ENCODE data around the gene CCL3. TPM values are rescaled to one million over a fixed set of nuclear protein-coding genes. Genes with fewer than 3 reads are reported as not detected.
"Not testable (repeated sequence)": the region's sequence is repeated elsewhere in the genome, so short reads cannot be mapped to it uniquely, and the experiment has no call there.

The CCL3 gene
- total RNA-seq, 1 donor: 0.36 TPM

GRCh38 chr17:36086791-36087190 lies 3.2 kb downstream of the CCL3 start:
- no peak overlapping the region for H2AFZ ChIP-seq (ENCODE audit: low read length)
- TF ChIP-seq, protein P1, sequence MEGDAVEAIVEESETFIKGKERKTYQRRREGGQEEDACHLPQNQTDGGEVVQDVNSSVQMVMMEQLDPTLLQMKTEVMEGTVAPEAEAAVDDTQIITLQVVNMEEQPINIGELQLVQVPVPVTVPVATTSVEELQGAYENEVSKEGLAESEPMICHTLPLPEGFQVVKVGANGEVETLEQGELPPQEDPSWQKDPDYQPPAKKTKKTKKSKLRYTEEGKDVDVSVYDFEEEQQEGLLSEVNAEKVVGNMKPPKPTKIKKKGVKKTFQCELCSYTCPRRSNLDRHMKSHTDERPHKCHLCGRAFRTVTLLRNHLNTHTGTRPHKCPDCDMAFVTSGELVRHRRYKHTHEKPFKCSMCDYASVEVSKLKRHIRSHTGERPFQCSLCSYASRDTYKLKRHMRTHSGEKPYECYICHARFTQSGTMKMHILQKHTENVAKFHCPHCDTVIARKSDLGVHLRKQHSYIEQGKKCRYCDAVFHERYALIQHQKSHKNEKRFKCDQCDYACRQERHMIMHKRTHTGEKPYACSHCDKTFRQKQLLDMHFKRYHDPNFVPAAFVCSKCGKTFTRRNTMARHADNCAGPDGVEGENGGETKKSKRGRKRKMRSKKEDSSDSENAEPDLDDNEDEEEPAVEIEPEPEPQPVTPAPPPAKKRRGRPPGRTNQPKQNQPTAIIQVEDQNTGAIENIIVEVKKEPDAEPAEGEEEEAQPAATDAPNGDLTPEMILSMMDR (IDR thresholded peaks at IDR 0.05; ENCODE audit: extremely low read depth, low read depth, low read length): no peak
- no peak for DNase-seq (ENCODE audit: insufficient read length, low spot score, missing footprints)
- H3K4me1 ChIP-seq (ENCODE audit: insufficient read depth, low read length): peaks cover 3% of the 10 kb centered on the region
- no peaks in the 10 kb centered on the region for H3K79me2 ChIP-seq (ENCODE audit: insufficient read depth, low read length)
- H4K20me1 ChIP-seq (ENCODE audit: insufficient read depth, low read length): no peaks in the 10 kb centered on the region
- no peaks in the 10 kb centered on the region for H3K9me3 ChIP-seq (ENCODE audit: low read depth, low read length)
- H3K4me3 ChIP-seq (ENCODE audit: insufficient read depth, low read length): no peak overlapping the region
- H3K27me3 ChIP-seq (ENCODE audit: insufficient read depth, low read length): no peaks in the 10 kb centered on the region
- no peaks in the 10 kb centered on the region for H3K36me3 ChIP-seq (ENCODE audit: insufficient read depth, low read length)
- no peak overlapping the region for H3K4me2 ChIP-seq (ENCODE audit: insufficient read depth, low read length)
- H3K27ac ChIP-seq (ENCODE audit: low read depth, low read length): no peak overlapping the region

DNA sequence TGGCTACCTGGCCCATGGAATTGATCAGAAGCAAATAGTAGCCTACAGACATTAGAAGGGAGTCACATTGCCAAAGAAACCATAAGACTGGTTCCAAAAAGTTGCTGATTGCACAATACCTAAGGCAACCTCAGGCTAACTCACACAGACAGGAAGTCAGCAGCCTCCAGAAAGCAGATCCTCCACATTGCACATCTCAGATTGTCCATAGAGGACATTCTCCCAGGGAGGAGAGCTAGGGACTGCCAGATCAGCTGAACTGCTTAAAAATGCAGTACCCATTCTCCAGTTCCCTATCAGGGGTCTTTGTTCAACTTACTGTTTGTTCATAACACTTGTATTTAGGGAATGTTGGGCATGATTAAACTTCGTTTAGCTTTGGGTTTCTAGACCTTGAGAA lies 4.2 kb downstream of the CCL3 start:
- Histone ChIP-seq H3K9me3 (ENCODE audit: low read depth, low read length) (no peaks in the 10 kb centered on the region), H3K4me2 (ENCODE audit: insufficient read depth, low read length) (no peak overlapping the region), H3K79me2 (ENCODE audit: insufficient read depth, low read length) (no peaks in the 10 kb centered on the region), H3K27me3 (ENCODE audit: insufficient read depth, low read length) (no peaks in the 10 kb centered on the region), H3K27ac (ENCODE audit: low read depth, low read length) (no peak overlapping the region), H4K20me1 (ENCODE audit: insufficient read depth, low read length) (no peaks in the 10 kb centered on the region), H2AFZ (ENCODE audit: low read length) (no peak overlapping the region), H3K36me3 (ENCODE audit: insufficient read depth, low read length) (no peaks in the 10 kb centered on the region), H3K4me1 (ENCODE audit: insufficient read depth, low read length) (peaks cover 3% of the 10 kb centered on the region), H3K4me3 (ENCODE audit: insufficient read depth, low read length) (no peak overlapping the region)
- TF ChIP-seq, protein P1 (IDR thresholded peaks at IDR 0.05; ENCODE audit: extremely low read depth, low read depth, low read length): no peak
- DNase-seq (ENCODE audit: insufficient read length, low spot score, missing footprints): no peak

GRCh38 chr17:36083691-36084090 lies 6.3 kb downstream of the CCL3 start:
- not testable (repeated sequence) for H3K36me3 ChIP-seq (ENCODE audit: insufficient read depth, low read length); H3K9me3 ChIP-seq (ENCODE audit: low read depth, low read length); H3K4me2 ChIP-seq (ENCODE audit: insufficient read depth, low read length); DNase-seq (ENCODE audit: insufficient read length, low spot score, missing footprints); H3K4me1 ChIP-seq (ENCODE audit: insufficient read depth, low read length); H3K79me2 ChIP-seq (ENCODE audit: insufficient read depth, low read length); H4K20me1 ChIP-seq (ENCODE audit: insufficient read depth, low read length); H3K27ac ChIP-seq (ENCODE audit: low read depth, low read length); H3K4me3 ChIP-seq (ENCODE audit: insufficient read depth, low read length); H3K27me3 ChIP-seq (ENCODE audit: insufficient read depth, low read length); H2AFZ ChIP-seq (ENCODE audit: low read length)

DNA sequence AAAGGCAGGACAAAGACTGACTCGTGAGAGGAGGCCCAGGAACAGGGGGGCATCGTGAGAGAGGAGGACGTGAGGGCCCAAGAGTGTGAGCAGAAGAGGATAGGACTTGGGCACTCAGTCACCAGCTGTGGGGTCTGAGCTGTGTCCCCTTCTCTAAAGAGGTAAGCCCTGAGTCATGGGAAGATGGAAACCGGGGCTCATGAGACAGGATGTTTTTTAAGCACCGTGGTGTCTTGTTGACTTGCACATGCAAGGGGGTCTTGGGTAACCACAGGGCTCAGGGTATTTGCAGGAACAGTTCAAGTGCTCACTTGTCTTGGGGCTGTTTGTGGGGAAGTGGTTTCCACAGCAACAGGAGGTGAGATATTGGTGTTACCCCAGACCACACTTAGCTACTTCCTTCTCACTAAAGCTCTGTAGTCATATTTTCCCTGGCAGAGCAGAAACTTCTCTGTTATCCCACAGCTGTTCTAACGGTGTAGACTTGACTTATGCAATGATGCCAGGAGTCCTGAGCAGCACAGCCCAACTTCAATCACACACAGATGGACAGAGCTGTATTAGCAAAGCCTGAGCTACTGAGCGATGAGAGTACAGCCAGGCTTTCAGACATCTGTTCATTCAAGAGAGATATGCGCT lies 7.3 kb downstream of the CCL3 start:
- H3K4me1 ChIP-seq (ENCODE audit: insufficient read depth, low read length); H3K36me3 ChIP-seq (ENCODE audit: insufficient read depth, low read length); H2AFZ ChIP-seq (ENCODE audit: low read length); H3K4me2 ChIP-seq (ENCODE audit: insufficient read depth, low read length); H3K27ac ChIP-seq (ENCODE audit: low read depth, low read length); H3K79me2 ChIP-seq (ENCODE audit: insufficient read depth, low read length); H3K9me3 ChIP-seq (ENCODE audit: low read depth, low read length); H3K4me3 ChIP-seq (ENCODE audit: insufficient read depth, low read length); H4K20me1 ChIP-seq (ENCODE audit: insufficient read depth, low read length); H3K27me3 ChIP-seq (ENCODE audit: insufficient read depth, low read length); DNase-seq (ENCODE audit: insufficient read length, low spot score, missing footprints): not testable (repeated sequence)

DNA sequence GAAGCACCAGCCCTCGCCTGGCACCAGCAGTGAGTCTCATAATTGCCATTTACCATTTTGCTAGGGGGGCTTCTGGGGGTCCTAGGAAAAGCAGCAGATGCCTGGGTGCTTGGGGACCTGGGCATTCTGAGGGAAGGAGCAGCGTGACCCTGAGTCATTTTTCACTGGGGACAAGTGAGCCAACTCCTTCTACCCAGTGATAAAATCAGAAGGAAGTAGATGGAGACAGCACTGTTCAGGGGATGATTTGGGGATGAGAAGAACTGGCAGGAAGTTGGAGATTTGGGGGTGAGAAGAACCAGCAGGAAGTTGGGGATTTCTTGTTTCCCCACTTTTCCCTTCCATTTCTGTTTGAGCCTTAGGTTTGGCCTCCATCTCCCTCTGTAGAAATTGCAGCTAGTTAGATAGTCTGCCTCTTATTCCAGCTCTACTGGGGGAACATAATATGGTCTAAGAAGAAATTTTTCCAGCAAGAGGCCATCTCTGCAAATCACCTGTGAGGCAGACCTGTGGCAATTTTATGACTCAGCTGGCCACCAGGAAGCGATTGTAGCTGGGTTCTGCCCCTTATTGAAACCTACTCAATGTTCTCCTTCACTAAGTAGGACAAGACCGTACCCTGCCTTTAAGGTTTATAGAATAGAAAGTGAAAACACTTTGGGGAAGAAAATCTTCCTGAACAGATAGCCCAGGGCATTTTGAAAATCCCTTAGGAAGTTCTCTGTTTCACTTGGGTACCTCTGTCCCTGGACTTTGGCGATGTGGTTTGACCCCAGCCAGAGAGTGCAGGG lies 8.1 kb downstream of the CCL3 start:
- not testable (repeated sequence) for H3K79me2 ChIP-seq (ENCODE audit: insufficient read depth, low read length); H3K27me3 ChIP-seq (ENCODE audit: insufficient read depth, low read length); H4K20me1 ChIP-seq (ENCODE audit: insufficient read depth, low read length); H3K4me1 ChIP-seq (ENCODE audit: insufficient read depth, low read length); H3K36me3 ChIP-seq (ENCODE audit: insufficient read depth, low read length); H3K4me2 ChIP-seq (ENCODE audit: insufficient read depth, low read length); H3K27ac ChIP-seq (ENCODE audit: low read depth, low read length); H3K4me3 ChIP-seq (ENCODE audit: insufficient read depth, low read length); H2AFZ ChIP-seq (ENCODE audit: low read length); H3K9me3 ChIP-seq (ENCODE audit: low read depth, low read length); DNase-seq (ENCODE audit: insufficient read length, low spot score, missing footprints)

All from osteoblast (primary cell).